PC-9 (cell line): ENCODE results near the gene VN1R5.

ENCODE experiments used
- CTCF ChIP-seq: fragments of 200-600 bp; sonication (generic); conservative IDR thresholded peaks from 2 replicates; pipeline ENCODE4 v1.6.1; 2017; ENCODE audit warnings: mixed run types, antibody characterized with exemption, mild to moderate bottlenecking, moderate library complexity
- EZH2 ChIP-seq: fragments of 200-600 bp; sonication (generic); IDR thresholded peaks from 2 replicates; pipeline ENCODE4 v1.8.0; 2017; ENCODE audit warnings: antibody characterized with exemption, low read depth

- TF ChIP-seq EZH2 (no peak), CTCF (no peak)
Measured at GRCh38 chr1:247273013-247273412, 17.1 kb downstream of the VN1R5 start.
